ENCODE data around the gene MCC. TPM values are rescaled to one million over a fixed set of nuclear protein-coding genes. Genes with fewer than 3 reads are reported as not detected.
"Not testable (repeated sequence)": the region's sequence is repeated elsewhere in the genome, so short reads cannot be mapped to it uniquely, and the experiment has no call there.

The MCC gene
- total RNA-seq, 1 donor from 2014 or later, result 18.9 TPM

GRCh38 chr5:113405530-113405929 is 82.7 kb downstream of the MCC start:
- no peak overlapping the region for H3K4me3 Mint-ChIP-seq (ENCODE audit: low read depth)
- H3K36me3 Mint-ChIP-seq (ENCODE audit: insufficient read depth), result no peaks in the 10 kb centered on the region
- peaks cover 6% of the 10 kb centered on the region for H3K4me1 Mint-ChIP-seq (ENCODE audit: low read depth)
- no peak for TF ChIP-seq CTCF (IDR thresholded peaks at IDR 0.05; ENCODE audit: unreplicated experiment)
- H3K9me3 Mint-ChIP-seq (ENCODE audit: low read depth), result no peaks in the 10 kb centered on the region
- no peaks in the 10 kb centered on the region for H3K27me3 Mint-ChIP-seq
- H3K27ac Mint-ChIP-seq, result no peak overlapping the region
- DNase-seq (ENCODE audit: low spot score, unreplicated experiment), result no peak

GRCh38 chr5:113404269-113404668 is 84.0 kb downstream of the MCC start:
- DNase-seq (ENCODE audit: low spot score, unreplicated experiment), result no peak
- Mint-ChIP-seq H3K27ac (no peak overlapping the region), H3K9me3 (ENCODE audit: low read depth) (no peaks in the 10 kb centered on the region), H3K4me3 (ENCODE audit: low read depth) (no peak overlapping the region), H3K36me3 (ENCODE audit: insufficient read depth) (no peaks in the 10 kb centered on the region), H3K27me3 (no peaks in the 10 kb centered on the region), H3K4me1 (ENCODE audit: low read depth) (peaks cover 6% of the 10 kb centered on the region)
- TF ChIP-seq CTCF (IDR thresholded peaks at IDR 0.05; ENCODE audit: unreplicated experiment), result no peak

GRCh38 chr5:113397986-113398385 is 90.3 kb downstream of the MCC start:
- not testable (repeated sequence) for DNase-seq (ENCODE audit: low spot score, unreplicated experiment); H3K9me3 Mint-ChIP-seq (ENCODE audit: low read depth); H3K36me3 Mint-ChIP-seq (ENCODE audit: insufficient read depth); H3K4me3 Mint-ChIP-seq (ENCODE audit: low read depth); H3K27me3 Mint-ChIP-seq; H3K27ac Mint-ChIP-seq
- peaks cover 11% of the 10 kb centered on the region for H3K4me1 Mint-ChIP-seq (ENCODE audit: low read depth)

- Mint-ChIP-seq H3K27ac (no peak overlapping the region), H3K4me3 (ENCODE audit: low read depth) (no peak overlapping the region), H3K36me3 (ENCODE audit: insufficient read depth) (no peaks in the 10 kb centered on the region), H3K27me3 (no peaks in the 10 kb centered on the region), H3K4me1 (ENCODE audit: low read depth) (peaks cover 11% of the 10 kb centered on the region), H3K9me3 (ENCODE audit: low read depth) (no peaks in the 10 kb centered on the region)
- no peak for DNase-seq (ENCODE audit: low spot score, unreplicated experiment)
- no peak for TF ChIP-seq CTCF (IDR thresholded peaks at IDR 0.05; ENCODE audit: unreplicated experiment)
Measured at GRCh38 chr5:113397046-113397445, 91.2 kb downstream of the MCC start.

- H3K27ac Mint-ChIP-seq, result no peak overlapping the region
- H3K9me3 Mint-ChIP-seq (ENCODE audit: low read depth), result no peaks in the 10 kb centered on the region
- H3K4me3 Mint-ChIP-seq (ENCODE audit: low read depth), result no peak overlapping the region
- H3K27me3 Mint-ChIP-seq, result no peaks in the 10 kb centered on the region
- TF ChIP-seq CTCF (IDR thresholded peaks at IDR 0.05; ENCODE audit: unreplicated experiment), result no peak
- peaks cover 11% of the 10 kb centered on the region for H3K4me1 Mint-ChIP-seq (ENCODE audit: low read depth)
- DNase-seq (ENCODE audit: low spot score, unreplicated experiment), result no peak
- H3K36me3 Mint-ChIP-seq (ENCODE audit: insufficient read depth), result no peaks in the 10 kb centered on the region
Measured at GRCh38 chr5:113394658-113395057, 93.6 kb downstream of the MCC start.

- H3K9me3 Mint-ChIP-seq (ENCODE audit: low read depth), result no peaks in the 10 kb centered on the region
- DNase-seq (ENCODE audit: low spot score, unreplicated experiment), result no peak
- no peaks in the 10 kb centered on the region for H3K27me3 Mint-ChIP-seq
- no peak overlapping the region for H3K27ac Mint-ChIP-seq
- peaks cover 5% of the 10 kb centered on the region for H3K4me1 Mint-ChIP-seq (ENCODE audit: low read depth)
- TF ChIP-seq CTCF (IDR thresholded peaks at IDR 0.05; ENCODE audit: unreplicated experiment), result no peak
- H3K4me3 Mint-ChIP-seq (ENCODE audit: low read depth), result no peak overlapping the region
- no peaks in the 10 kb centered on the region for H3K36me3 Mint-ChIP-seq (ENCODE audit: insufficient read depth)
Measured at GRCh38 chr5:113390224-113390623, 98.0 kb downstream of the MCC start.

All from progenitor cell of endocrine pancreas (in vitro differentiated cells).